Body of pancreas (tissue), 4 donors: ENCODE measurements around the gene RBM47.

ENCODE experiments used
- CTCF ChIP-seq, 7 experiments: fragments of 450-650 bp in 4 of 7; fragments of 200-600 bp in 3 of 7; sonication (generic) in 3 of 7; IDR thresholded peaks; one replicate each; pipeline ENCODE4 v1.5.1; 2016 to 2019; ENCODE audit warnings: antibody characterized with exemption in 7 of 7
- POLR2A ChIP-seq, 3 donors: fragments of 450-650 bp; IDR thresholded peaks; one replicate each; pipeline ENCODE4 v1.6.1; 2016; ENCODE audit warnings: antibody characterized with exemption in 3 of 3, mild to moderate bottlenecking in 2 of 3

GRCh38 chr4:40651280-40651679 lies 21.6 kb upstream of the RBM47 start:
- TF ChIP-seq CTCF (IDR thresholded peaks at IDR 0.05) (no peak), POLR2A (IDR thresholded peaks at IDR 0.05) (no peak)
